GM15510 (cell line): ENCODE results near the gene NKX3-2.

Experiments
- POLR2A ChIP-seq: IDR thresholded peaks from 3 replicates; pipeline ENCODE4 v1.6.1; 2011; ENCODE audit warnings: borderline replicate concordance; ENCODE audit not compliant: insufficient read length; ENCODE audit errors: extremely low read depth

NKX3-2 gene

DNA sequence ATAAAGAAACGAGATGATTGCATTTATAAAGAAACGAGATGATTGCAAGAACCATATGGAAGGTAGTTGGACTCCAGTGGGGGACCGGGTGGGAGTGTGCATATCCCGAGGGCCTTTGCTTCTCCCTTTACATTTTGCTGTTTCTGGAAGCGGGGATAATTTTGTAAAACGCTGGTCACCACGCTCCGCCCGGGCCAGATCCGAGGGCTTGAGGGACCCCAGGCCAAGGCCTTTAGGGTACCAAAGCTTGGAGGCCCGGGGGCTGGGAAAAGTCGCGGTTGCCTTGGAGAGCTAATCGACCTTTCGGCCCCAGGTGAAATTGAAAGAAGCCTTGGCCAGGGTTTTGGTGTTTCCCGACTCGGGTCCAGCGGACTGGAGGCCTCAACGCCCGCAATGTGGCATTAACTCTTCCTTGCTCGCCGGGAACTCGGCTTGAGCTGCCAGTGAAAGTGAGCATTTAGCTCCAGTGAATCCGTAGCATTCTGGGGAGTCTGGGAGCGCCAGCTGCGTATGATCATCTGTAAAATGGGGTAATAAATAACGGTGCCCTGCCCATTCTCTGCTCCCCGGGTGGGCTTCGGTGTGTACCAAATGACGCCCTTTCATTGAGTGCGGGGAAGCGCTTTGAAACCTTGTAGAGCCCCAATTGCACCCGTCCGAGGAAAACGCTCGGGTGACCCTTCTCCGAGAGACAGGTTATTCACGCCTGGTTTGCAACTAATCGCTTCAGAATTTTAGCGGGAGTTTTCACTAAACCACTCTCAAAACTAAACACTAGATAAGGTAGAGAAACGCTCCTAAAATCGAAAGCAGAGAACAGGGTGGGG lies 4.5 kb downstream of the NKX3-2 start:
- no peak for TF ChIP-seq POLR2A

GRCh38 chr4:13539047-13539618 lies 5.2 kb downstream of the NKX3-2 start:
- TF ChIP-seq POLR2A = no peak

DNA sequence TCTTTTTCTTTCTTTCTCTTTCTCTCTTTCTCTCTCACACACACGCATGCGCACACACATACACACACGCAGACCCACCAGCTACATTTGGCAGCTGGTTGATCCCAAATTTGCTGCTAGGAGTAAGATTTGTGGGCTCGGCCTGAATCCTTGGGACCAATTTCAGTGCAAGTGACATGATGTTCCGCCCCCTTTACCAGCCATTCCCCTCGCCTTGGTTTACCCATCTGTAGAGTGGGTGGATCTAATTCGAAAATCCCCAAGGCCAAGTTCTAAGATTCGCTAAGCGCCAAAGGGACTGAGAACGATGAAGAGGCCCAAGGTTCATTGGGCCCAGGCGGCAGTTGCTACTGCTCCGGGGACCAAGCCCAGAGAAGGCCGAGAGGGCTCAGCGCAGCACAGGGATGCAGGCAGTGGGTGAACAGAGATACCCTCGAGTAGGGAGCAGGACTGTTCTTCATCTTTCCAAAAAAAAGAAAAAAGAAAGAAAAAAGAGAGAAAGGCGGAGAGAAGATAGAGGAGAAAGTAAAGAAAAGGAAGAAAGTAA lies 5.8 kb downstream of the NKX3-2 start:
- no peak for TF ChIP-seq POLR2A

GRCh38 chr4:13537832-13538177 lies 6.5 kb downstream of the NKX3-2 start:
- no peak for TF ChIP-seq POLR2A

DNA sequence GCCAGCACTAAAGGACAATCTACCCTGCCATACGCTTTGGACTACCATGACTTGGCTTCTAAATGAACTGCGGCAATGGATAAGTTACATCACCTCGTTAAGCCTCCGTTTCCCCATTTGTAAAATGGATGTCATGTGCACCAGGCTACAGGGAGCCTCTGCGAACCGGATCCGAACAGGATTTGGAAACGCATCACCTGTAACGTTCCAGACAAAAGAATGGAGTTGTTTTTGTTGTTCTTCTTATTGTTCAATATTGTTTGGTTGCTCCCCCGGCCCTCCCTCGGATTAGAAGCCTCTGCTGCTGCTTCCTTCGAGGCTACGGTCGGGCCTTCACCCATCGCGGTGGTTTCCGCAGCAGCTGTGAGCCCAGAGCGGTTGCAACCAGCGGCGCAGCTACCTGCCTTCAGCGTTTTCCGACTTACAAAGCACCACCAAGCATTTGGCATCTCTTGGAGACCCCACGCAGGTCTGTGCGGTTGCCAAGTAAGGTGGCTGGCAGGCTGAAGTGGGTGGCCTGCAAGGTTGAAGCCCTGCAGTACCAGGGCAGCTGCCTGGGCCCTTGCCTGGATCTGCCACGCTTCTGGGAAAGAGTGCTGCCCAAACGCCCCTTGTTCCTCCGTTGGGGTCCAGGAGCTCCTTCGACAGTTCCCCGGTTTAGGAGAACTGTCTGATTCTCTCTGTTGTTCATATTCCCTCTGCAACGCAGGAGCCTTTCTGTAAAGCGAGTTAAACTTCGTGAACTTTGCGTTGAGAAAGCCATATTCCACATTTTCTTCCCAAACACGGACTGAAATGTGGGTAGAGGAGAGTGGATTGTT lies 7.1 kb downstream of the NKX3-2 start:
- TF ChIP-seq POLR2A = no peak

- no peak for TF ChIP-seq POLR2A
These were observed 7.7 kb downstream of the NKX3-2 start for GRCh38 chr4:13536607-13537006.

DNA sequence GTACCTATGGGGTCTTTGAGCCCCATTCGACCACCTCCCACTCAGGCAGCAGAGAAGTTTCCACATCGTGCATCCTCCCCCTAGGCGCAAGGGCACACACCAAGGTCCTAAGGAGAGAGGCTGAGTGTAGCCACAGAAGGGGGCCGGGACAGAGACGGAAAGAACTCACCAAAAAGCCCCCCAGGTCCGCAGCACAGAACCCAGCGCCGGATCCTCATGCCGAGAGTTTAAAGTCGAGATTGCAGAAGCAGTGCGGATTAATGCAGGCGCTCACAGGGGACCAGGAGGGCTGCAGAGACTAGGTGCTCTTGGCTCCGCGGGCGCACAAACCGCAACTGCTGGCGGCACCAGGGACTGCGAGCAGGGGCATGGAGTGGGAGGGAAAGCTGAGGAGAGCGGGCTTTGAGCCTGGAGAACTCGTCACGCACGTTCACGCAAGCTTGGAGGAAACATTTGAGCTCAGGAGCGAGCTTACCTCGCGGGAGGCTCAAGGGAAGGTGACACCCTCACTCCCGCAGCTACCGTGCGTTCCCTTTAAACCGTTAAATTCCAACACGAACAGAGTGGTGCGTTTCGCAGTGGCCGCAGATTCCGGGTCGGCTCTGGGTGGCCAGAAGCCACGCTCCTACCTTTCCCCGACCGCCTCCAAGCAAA lies 8.5 kb downstream of the NKX3-2 start:
- TF ChIP-seq POLR2A = no peak

- no peak for TF ChIP-seq POLR2A
These were observed 9.2 kb downstream of the NKX3-2 start for GRCh38 chr4:13535118-13535517.

GRCh38 chr4:13534344-13535063 lies 9.8 kb downstream of the NKX3-2 start:
- TF ChIP-seq POLR2A = no peak

DNA sequence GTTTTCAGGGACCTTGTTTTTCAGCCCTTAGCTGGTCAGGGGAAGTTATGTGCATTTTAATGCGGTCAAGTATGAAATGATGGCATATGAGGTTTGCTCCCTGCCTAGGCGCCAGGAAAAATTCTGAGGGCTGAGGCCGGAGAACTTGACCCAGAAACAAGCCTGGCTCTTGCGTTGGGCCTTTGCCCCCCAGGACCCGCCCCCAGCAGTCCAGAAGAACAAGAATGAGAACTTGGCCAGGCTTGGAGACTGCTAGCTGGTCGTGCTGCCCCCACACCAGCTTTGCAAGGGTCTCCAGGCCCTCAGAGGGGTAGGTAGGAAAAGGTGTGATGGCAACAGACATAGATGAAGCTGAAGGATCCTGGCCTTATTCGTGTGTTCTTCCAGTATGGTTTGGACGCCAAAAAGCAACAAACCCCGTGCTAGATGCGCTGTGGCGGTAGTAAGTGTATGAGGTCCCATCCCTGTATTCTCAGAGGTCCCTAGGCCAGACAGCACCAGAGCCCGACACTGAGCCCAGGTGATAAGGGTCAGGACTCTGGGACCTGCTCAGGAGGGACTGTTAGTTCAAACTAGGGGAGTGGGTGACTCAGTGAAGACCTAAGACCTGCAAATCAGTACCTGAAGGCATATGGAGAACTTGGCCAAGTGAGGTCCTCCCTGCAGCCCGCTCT lies 10.5 kb downstream of the NKX3-2 start:
- no peak for TF ChIP-seq POLR2A

GRCh38 chr4:13531625-13531998 lies 12.7 kb downstream of the NKX3-2 start:
- no peak for TF ChIP-seq POLR2A

DNA sequence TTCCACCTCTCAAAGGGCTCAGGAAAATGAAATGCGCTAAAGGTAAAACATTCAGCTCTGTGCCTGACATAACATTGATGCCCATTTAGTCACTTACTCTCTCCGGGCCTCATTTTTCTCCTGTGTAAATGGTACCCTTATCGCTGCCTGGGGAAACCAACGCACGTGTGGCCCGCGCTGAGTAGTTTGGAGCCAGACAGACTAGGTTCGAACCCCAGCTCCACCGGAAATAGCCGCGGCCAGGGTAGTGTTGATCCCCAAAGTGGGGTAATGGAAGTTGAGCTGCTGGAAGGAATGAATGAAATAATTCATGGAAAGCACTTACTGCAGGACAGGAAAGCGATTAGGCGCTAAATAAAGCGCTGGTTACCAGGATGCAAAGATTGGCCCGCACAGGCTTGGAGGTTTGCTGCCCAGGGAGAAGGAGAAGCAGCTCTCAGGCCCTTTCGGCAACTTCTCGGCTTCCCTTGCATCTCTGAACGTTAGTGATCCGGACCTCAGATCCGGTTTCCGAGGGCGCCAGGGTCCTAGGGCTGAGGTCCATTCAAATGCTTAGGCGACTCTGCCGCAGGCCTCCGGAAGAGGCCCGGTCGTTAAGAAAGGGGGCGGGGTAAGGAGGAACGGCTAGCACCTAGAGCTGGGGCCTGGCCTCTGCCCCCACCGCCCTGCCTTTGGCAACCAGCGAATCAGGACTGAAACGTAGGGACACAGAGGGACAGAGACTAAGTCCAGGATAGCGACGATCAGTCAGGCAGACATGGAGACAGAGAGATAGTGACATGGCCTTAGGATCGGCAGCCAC lies 13.3 kb downstream of the NKX3-2 start:
- no peak for TF ChIP-seq POLR2A
